HG03354 (cell line): Measurements from ENCODE around the gene LCK.
"Not testable (repeated sequence)": the region's sequence is repeated elsewhere in the genome, so short reads cannot be mapped to it uniquely, and the experiment has no call there.

ENCODE experiments used
- ATAC-seq: cut with Tn5 transposase; IDR thresholded peaks from one replicate; pipeline ENCODE4 v1.9.1; 2021; ENCODE audit warnings: mild to moderate bottlenecking; ENCODE audit not compliant: unreplicated experiment, poor library complexity, severe bottlenecking

The LCK gene

GRCh38 chr1:32272557-32273390, 21.7 kb downstream of the LCK start:
- ATAC-seq = no peak

GRCh38 chr1:32273391-32274208, 22.5 kb downstream of the LCK start:
- no peak for ATAC-seq

- no peak for ATAC-seq
These were observed 23.7 kb downstream of the LCK start for GRCh38 chr1:32274646-32275340.

- no peak for ATAC-seq
These were observed 24.4 kb downstream of the LCK start for GRCh38 chr1:32275424-32275823.

GRCh38 chr1:32276032-32276782, 25.1 kb downstream of the LCK start:
- no peak for ATAC-seq

GRCh38 chr1:32284777-32285176, 33.7 kb downstream of the LCK start:
- ATAC-seq = not testable (repeated sequence)

GRCh38 chr1:32285658-32286057, 34.6 kb downstream of the LCK start:
- ATAC-seq = no peak

GRCh38 chr1:32286763-32287162, 35.7 kb downstream of the LCK start:
- ATAC-seq = no peak

- no peak for ATAC-seq
These were observed 38.2 kb downstream of the LCK start for GRCh38 chr1:32289256-32289655.

- peak; percentile 4 for ATAC-seq
These were observed 40.2 kb downstream of the LCK start for GRCh38 chr1:32291145-32291707.

- ATAC-seq = peak; percentile 98
These were observed 40.9 kb downstream of the LCK start, which contains the start of gene HDAC1 for GRCh38 chr1:32291708-32292538. Gene HDAC1, plus strand, starts transcription at chr1:32292083. Its CDS starts 87 bp downstream, at chr1:32292170.

GRCh38 chr1:32298211-32298610, 47.1 kb downstream of the LCK start:
- not testable (repeated sequence) for ATAC-seq

- no peak for ATAC-seq
These were observed 48.3 kb downstream of the LCK start for GRCh38 chr1:32299327-32299726.

- no peak for ATAC-seq
These were observed 52.3 kb downstream of the LCK start for GRCh38 chr1:32303358-32303757.

GRCh38 chr1:32303997-32304622, 53.0 kb downstream of the LCK start:
- no peak for ATAC-seq

- ATAC-seq = no peak
These were observed 54.2 kb downstream of the LCK start for GRCh38 chr1:32305310-32305709.

- ATAC-seq = no peak
These were observed 56.3 kb downstream of the LCK start for GRCh38 chr1:32307324-32307723.

- ATAC-seq = no peak
These were observed 58.9 kb downstream of the LCK start for GRCh38 chr1:32309960-32310359.
